NK-92 treated with Interleukin-12 subunit alpha and Interleukin-12 subunit beta, amount 100 ng/mL, for 24 hours (cell line): ENCODE measurements around the gene AKR1B15.
"Not testable (repeated sequence)": the region's sequence is repeated elsewhere in the genome, so short reads cannot be mapped to it uniquely, and the experiment has no call there.

Experiments used
- DNase-seq: peaks from one replicate; lab custom pipeline; 2025; lab: John Stamatoyannopoulos, UW

The AKR1B15 gene

DNA sequence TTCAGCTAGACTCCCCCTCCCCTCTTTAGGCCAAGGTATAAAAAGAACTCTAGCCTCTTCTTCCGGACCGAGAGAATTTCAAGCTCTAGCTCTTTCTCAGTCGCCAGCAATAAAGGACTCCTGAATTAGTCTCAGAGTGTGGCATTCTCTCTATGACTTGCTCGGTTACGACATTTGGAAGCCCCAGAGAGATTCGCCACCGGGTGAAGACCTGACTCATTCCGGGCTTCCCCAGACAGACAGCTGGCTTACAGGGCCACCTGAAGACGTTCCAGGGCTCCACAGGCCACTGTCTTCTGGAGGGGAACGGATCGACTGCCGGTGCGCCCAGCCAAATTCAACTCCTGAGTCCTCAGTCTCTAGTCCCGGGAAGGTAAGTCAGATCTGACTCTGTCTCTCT, at the start of gene AKR1B15:
Gene AKR1B15, plus strand, starts transcription at position 234 of the 400 bp plus-strand sequence. CDS start 15,510 bp downstream, outside the sequence.
- no peak for DNase-seq

DNA sequence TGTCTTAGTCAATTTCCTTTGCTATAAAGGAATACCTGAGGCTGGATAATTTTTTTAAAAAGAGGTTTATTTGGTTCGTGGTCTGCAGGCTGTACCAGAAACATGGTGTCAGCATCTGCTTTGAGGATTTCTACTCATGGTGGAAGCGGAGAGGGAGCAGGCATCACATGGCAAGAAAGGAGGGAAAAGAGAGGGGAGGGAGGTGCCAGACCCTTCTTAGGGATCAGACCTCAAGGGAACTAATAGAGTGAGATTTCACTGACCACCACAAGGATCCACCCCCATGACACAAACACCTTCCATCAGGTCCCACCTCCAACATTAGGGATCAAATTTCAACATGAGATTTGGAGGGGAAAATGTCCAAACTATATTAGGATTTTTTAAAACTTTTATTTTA, 48.5 kb upstream of the AKR1B15 start:
- no peak for DNase-seq

DNA sequence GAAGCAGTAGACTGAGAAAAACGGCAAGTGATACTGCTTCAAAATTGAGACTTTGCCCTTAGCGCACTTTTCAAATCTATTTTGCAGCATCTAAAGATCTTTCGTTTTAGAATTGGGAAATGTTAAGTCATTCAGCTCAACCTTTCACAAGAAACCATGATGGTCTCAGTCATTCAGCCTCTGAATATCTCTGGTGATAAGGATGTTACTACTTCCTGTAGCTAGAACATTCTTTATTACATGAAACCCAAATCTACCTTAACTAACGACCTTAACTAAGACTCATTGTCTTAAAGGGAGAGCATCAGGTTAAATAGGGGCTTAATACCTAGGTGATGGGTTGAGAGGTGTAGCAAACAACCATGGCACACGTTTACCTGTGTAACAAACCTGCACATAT, 47.9 kb upstream of the AKR1B15 start:
- DNase-seq = no peak

DNA sequence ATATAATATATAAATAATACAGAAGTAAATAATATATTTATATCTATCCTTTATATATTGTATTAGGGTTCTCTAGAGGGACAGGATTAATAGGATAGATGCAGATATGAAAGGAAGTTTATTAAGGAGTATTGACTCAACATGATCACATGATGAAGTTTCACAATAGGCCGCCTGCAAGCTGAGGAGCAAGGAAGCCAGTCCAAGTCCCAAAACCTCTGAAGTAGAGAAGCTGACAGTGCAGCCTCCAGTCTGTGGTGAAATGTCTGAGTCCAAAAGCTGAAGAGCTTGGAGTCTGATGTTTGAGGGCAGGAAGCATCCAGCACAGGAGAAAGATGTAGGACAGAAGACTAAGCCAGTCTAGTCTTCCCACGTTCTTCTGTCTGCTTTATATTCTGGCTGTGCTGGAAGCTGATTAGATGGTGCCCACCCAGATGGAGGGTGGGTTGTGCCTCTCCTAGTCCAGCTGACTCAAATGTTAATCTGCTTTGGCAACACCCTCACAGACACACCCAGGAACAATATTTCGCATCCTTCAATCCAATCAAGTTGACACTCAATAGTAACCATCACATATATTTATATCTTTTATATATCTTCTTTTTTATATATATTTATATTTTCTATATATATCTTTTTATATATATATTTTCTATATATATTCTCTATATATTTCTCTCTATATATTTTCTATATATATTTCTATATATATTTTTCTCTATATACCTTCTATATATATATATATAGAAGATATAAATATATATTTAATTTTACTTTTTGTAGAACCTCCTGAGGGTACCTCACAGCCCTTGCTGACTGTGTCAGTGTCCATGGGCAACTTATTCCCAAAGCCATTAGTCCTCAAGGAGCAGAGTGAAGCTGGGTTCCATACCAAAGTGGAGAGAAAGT, 46.2 kb upstream of the AKR1B15 start:
- no peak for DNase-seq

DNA sequence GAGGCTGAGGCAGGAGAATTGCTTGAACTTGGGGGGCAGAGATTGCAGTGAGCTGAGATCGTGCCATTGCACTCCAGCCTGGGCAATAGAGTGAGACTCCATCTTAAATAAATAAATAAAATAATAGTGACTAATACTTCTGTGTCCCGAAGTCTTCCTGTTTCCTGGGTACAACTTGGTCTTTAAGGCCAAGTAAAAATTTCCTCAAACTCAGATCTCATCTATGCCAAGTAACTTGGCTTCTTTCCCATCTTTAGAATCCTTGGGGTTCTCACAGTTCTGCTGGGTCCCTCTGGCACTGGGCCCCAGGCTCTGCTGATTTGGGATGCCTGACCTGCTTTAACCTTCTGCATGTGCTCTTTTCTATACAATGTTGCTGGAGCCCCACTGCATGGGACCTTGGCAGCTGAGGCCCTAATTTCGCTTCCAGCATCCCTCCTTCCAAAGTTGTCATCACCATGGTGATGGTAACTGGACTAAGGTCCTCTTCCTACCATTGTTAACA, 44.2 kb upstream of the AKR1B15 start:
- DNase-seq = no peak

DNA sequence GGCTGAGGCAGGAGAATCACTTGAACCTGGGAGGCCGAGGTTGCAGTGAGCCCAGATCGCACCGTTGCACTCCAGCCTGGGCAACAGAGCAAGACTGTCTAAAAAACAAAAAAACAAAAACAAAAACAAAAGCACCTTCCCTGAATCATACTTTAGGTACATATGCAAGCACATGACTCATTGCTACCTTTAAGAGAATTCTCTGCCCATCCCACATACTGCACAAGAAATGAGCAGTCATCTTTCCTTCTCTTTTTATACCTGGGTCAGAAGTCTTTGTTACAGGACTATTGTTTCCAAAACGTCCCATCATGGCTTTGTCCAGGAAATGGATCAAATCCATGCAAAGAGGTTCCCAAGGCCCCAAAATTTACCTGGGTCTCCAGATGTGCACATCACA, 43.1 kb upstream of the AKR1B15 start:
- no peak for DNase-seq

DNA sequence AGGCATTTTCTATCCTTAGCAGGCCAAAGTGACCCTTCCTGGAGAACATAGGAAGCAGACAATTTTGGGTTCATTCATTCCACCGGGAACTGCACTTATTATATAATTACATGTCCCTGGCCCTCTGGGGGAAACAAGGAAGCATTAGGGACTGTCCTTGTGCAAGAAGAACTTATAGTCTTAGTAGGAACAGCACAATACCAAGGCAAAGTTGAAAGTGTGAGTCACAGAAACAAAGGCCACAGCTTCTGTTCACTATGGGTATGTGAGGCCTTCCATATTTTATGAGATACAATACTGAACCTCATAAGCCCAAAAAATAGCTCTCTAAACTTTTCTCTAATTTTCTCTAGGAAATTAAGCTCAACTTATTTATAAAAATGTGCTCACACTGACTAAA, 39.9 kb upstream of the AKR1B15 start:
- no peak for DNase-seq

DNA sequence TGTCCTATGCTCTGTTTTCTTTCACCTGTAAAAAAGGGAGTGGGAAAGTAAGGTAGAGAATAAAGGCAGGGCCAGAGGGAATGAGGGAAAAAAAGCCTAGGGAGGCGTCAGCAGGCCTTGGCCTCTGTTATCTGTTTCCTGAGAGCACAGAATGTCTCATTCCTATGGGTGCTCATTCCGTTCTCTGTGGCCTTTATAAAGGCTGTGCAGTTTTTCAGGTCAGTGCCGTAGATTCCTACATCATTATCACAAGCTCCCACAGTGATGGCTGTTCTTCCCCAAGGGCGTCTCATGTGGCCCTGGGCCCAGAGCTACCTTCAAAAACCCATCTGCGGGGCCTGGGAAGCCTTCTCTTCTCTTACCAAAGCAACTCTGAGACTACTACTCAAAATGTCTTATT, 38.3 kb upstream of the AKR1B15 start:
- DNase-seq = no peak

DNA sequence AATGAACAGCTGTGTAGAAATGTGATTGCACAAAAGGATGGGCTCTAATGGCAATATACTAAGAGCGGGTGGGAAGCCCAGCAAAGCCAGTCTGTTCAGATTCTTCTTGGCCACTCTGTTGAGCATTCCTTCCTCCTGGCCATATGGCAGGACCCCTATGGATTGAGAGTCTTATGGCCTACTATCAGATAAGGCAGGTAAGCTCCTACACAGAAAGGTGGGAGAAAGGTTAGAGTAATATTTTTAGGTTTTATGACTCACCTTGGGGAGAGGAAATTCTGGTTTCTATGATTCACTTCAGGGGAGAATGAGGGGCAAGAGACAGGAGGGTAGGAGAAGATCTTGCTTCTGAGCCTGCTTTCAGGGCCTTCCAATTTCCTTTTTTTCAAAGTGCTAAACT, 36.6 kb upstream of the AKR1B15 start:
- DNase-seq = no peak

DNA sequence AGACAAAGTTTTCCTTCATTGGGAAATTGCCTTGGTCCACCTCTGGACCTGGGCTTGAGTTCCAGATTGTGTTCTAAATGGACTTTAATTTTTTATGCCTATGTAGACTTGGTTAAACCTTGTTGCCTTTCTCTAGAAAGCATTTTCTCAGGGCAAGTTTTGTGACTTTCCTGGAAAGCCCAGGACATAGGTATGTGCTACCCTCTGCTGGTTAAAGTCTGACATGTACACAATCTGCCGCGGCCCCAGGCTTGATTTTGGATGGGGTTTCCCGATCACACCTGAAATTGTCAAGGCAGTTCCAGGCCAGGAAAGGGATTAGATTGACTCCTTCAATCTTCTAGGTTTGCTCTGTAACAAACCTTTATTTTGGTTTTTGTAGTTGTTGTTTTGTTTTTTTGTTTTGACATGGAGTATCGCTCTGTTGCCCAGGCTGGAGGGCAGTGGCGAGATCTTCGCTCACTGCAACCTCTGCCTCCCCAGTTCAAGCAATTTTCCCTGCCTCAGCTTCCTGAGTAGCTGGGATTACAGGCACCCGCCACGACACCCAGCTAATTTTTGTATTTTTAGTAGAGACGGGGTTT, 35.6 kb upstream of the AKR1B15 start:
- no peak for DNase-seq

DNA sequence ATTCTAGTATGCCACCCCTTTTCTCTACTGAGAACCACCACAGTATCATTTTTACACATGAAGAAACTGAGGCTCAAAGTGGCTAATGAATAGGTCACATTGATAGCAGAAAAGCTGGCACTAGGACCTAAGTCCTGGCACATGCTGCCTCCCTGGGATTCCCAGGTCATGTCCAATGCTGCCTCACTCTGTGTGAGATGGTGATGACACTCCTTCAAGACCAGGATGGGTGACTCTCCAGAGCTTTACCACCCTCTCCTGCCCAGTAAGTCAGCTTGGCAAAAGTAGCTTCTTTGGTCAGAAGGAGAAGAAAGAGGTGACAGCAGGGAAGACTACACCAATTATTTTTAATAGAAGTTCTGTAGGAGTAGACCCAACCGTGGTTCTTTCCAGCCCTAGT, 34.8 kb upstream of the AKR1B15 start:
- no peak for DNase-seq

DNA sequence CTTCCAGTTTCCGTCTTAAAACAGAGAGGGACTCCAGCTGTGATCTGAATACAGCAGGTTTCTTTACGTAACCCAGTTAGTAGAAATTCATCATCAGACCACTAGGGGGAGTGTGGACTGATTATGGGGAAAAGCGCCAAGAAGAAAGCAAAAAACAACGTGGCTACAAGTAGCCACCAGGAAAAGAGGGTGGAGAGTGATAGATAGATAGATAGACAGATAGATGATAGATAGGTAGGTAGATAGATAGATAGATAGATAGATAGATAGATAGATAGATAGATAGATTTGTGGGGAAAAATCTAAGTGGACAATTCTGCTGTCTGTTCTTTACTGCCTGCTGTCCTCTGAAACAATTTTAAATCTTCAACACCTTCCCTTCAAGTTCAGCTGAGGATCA, 34.2 kb upstream of the AKR1B15 start:
- no peak for DNase-seq

DNA sequence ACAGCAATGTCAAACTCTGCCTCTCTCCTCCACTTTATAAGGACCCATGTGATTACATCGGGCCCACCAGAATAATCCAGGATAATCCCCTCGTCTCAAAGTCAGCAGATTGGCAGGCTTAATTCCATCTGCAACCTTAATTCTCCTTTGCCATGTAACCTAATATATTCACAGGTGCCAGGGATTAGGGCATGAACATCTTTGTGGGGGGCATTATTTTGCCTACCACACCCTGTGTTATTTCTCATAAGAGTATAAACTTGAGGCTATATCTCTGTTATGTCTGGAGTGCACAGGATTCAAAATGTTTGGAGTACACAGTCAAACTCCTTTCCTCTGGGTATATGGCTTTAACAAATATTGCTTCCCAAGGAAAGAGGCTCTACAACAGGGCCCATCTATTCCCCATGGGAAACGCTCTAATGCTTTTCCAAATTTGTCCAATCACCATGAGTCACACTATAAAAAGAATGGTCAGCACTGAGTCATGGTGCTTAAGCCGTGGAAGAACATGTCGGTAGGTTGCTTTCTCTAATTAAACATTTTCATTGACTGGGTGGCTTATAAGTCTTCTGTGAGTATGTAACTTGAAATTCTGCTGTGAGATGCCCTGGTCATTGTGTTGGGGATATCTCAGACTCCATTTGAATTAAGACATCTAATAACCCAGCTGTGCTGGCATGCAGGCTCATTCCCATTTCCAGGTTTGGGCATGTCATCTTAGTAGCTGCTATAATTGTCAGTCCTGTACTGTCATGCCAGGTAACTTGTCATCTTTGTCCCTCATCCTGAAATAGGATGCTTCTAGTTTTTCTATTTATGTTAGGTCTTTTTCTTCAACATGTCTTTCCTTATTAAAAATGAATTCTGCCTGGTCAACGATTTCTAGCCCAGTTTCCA, 33.1 kb upstream of the AKR1B15 start:
- DNase-seq = no peak

DNA sequence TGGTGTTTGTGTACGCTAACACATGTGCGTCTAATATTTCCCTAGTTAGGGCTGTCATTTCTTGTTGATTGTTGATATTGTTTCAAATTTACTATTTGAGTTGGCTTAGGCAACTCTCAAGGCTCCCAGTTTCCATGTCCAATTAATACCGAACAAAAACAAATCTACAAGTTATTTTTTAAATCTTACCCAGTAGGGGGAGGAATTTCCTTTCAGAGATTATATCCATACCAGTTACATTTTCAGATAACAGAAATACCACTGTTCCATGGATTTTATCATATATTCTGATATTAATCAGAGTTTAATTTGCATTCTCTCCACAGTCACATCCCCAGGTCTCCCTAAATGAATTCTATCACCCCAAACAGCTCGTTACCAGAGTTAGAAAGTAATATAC, 28.8 kb upstream of the AKR1B15 start:
- no peak for DNase-seq

DNA sequence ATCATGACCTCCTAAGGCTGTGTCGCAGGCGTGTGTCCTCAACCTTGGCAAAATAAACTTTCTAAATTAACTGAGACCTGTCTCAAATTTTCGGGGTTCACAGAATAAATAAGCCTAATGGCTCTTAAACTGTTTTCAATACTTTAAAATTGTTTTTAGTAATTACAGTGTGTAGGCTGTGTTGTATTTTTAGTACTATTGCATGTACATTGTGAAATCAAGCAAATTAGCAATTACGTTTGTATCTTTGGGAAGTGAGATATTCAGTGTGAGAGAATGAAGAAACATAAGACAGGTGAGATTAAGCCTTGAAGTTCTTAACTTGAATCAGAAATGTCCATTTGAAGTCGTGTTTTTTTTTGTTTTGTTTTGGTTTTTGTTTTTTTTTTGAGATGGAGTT, 26.3 kb upstream of the AKR1B15 start:
- no peak for DNase-seq

DNA sequence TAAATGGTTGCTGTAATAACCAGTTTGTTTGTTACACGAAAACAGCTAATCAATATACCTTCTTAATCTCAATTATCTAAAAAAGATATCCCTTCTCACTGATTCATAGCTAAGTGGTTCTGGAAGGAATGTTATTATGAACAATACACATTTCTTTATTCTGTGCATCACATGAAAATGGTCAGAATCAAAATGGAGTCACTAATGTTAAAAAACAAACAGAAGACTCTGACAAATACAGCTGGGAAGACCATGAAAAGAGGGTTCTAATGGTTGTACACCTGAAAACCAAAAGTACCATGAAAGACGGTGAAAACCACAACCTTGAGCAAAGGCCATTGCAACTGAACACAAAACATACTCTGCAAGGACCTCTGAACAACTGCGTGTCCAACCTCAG, 23.5 kb upstream of the AKR1B15 start:
- DNase-seq = not testable (repeated sequence)

DNA sequence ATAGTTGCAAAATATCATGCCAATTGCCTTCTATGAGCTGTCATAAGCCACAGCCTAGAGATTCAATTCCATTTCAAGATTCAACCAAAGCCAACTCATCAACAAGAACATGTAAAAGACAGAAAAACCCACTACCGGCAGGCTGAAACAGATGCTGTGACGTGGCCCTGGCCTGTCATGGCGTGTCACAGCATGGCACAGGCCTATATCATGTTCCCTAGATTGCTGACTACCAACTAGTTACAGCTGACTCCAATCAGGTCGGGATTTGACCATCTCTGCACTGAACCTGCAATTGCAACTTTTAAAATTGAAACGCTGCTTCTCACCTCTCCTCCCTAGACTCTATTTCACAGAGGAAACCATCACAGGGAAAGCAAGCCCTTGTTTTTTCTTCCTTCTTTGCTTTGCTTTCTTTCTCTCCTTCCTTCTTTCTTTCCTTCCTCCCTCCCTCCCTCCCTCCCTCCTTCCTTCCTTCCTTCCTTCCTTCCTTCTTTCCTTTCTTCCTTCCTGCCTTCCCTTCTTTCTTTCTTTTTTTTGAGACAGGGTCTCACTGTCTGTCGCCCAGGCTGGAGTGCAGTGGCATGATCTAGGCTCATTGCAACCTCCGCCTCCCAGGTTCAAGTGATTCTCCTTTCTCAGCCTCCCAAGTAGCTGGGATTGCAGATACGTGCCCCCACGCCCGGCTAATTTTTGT, 22.2 kb upstream of the AKR1B15 start:
- not testable (repeated sequence) for DNase-seq

DNA sequence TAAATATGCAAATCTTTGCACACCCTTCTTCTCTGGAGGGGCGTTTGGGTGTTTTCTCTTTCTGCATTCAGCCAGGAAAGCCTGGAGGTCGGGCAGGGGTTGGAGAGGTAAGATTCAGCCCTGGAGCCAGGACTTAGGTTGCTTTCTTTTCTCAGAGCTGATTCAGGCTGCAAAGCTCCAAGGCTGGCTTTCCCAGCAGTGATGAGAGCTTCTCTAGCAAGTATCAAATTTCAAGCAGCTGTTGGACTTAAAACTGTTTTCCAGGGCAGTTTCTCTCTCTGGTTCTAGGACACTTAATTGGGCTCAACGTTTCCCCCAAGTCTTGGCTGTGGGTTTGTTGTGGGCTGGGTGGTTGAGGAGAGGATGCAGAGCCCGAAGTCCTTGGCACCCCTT, 20.9 kb upstream of the AKR1B15 start:
- no peak for DNase-seq

DNA sequence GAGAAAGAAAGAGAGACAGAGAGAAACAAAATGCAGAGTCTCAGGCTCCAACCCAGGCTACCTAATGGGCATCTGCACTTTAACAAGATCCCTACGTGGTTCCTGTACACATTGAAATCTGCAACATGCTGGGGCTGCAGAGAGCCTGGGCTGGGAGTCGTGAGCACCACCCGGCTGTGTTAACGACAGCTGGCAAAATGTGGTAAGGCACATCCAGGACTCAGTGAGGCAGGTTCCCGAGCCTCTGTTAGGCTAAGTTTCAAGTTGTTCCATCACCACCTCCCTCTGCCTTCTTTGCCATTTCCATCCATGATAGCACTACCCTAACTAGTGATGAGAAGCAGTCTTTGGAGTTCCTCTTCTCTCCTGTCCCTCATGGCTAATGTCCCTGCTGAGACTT, 20.2 kb upstream of the AKR1B15 start:
- DNase-seq = no peak

DNA sequence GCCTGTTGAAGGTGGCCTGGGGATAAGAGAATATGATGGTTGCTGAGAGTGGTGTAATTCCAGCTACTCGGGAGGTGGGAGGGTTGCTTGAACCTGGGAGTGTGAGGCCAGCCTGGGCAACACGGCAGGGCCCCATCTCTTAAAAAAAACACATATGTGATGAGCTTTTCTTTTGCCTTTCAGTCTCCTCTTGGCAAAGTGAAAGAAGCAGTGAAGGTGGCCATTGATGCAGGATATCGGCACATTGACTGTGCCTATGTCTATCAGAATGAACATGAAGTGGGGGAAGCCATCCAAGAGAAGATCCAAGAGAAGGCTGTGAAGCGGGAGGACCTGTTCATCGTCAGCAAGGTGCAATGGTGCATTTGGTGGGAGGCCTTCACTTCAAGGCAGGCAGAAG, 18.4 kb upstream of the AKR1B15 start:
- no peak for DNase-seq

DNA sequence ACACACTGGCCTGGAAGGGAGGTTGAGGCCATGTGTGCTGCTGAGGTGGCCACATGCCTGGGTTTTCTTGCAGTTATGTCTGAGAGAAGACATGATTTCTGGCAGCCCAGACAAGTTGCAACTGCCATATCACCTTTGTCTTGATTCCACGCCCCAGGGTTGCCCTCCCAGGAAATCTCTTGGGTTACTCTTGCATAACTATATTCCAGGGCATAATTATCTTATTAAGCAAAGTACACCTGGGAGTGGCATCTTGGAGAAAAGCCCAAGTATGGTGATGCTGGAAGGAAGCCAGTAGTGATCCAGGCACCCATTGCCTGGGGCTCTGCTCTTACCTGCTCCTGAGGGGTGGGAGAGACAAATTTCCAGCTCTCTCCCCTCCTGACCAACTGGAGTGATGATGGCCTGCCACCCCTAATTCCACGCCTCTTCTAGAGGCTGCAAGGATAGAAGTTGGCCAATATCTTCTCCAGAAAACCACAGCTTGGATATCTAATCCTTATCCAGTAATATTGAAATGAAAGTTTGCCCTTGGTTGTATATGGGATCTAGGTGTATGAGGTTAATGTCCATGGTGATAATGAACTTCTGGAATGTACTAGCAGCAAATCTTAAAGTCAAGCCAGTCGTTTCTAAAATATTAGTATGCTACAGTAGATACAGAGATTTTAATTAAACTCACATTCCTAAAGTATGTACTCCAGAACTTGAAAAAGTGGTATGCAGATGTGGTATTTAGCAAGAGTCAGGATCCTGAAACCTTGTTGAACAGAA, 16.5 kb upstream of the AKR1B15 start:
- no peak for DNase-seq
